Stimulated activated CD8-positive, alpha-beta memory T cell treated with anti-CD3 and anti-CD28 coated beads, Interleukin-12 subunit alpha, Interleukin-12 subunit beta, amount 100 ng/mL, for 24 hours (primary cell): ENCODE data around the gene RAC3.

Experiments used
- DNase-seq: peaks from one replicate; pipeline ENCODE4 v3.0.0-alpha.2; 2020; ENCODE audit errors: extremely low read depth

RAC3 gene

GRCh38 chr17:81999587-81999975 is 31.9 kb upstream of the RAC3 start:
- DNase-seq: no peak

GRCh38 chr17:81999976-82000802 is 31.3 kb upstream of the RAC3 start:
- DNase-seq: no peak

- no peak for DNase-seq
Measured at GRCh38 chr17:82000803-82001570, 30.5 kb upstream of the RAC3 start.

GRCh38 chr17:82001571-82002056 is 29.9 kb upstream of the RAC3 start:
- no peak for DNase-seq

- no peak for DNase-seq
Measured at GRCh38 chr17:82003411-82004381, 27.8 kb upstream of the RAC3 start.

- DNase-seq: no peak
Measured at GRCh38 chr17:82004517-82005455, 26.7 kb upstream of the RAC3 start.

GRCh38 chr17:82005701-82006348 is 25.7 kb upstream of the RAC3 start:
- DNase-seq: no peak

GRCh38 chr17:82006468-82007227 is 24.8 kb upstream of the RAC3 start:
- no peak for DNase-seq

GRCh38 chr17:82007228-82007494 is 24.3 kb upstream of the RAC3 start:
- no peak for DNase-seq

GRCh38 chr17:82007495-82008257 is 23.8 kb upstream of the RAC3 start:
- no peak for DNase-seq

GRCh38 chr17:82008258-82008940 is 23.1 kb upstream of the RAC3 start:
- DNase-seq: no peak

GRCh38 chr17:82008941-82009405 is 22.5 kb upstream of the RAC3 start:
- DNase-seq: no peak

GRCh38 chr17:82009413-82009812 is 22.1 kb upstream of the RAC3 start:
- DNase-seq: no peak

- no peak for DNase-seq
Measured at GRCh38 chr17:82010575-82011525, 20.6 kb upstream of the RAC3 start.

- DNase-seq: no peak
Measured at GRCh38 chr17:82011617-82012187, 19.8 kb upstream of the RAC3 start.

- no peak for DNase-seq
Measured at GRCh38 chr17:82012261-82012639, 19.2 kb upstream of the RAC3 start.
